Stimulated activated CD8-positive, alpha-beta memory T cell treated with anti-CD3 and anti-CD28 coated beads, Interleukin-2, amount 100 ng/mL, for 1 hour (primary cell): Measurements from ENCODE around the gene SLC35F3.

ENCODE experiments used
- DNase-seq, 2 donors: peaks; one replicate each; pipeline ENCODE4 v3.0.0-alpha.2; 2020; ENCODE audit warnings: low read depth in 2 of 2

SLC35F3 gene

DNA sequence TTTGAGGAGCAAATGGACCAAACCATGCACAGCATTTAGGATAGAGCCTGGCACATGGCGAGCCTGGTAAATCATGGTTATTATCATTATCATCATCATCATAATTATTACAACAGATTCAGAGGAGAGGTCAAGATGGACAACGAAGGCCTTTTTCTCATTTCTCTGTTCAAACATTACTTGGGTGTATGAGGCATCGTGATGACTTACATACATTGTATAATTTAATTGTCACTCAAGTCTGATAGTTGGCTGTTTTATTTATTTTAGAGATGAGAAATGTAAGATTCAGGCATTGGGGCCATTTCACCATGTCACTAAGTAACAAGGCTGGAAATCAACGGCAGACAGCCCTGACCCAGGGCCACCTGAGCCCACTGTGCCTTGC is 68.1 kb downstream of the SLC35F3 start:
- no peak for DNase-seq

DNA sequence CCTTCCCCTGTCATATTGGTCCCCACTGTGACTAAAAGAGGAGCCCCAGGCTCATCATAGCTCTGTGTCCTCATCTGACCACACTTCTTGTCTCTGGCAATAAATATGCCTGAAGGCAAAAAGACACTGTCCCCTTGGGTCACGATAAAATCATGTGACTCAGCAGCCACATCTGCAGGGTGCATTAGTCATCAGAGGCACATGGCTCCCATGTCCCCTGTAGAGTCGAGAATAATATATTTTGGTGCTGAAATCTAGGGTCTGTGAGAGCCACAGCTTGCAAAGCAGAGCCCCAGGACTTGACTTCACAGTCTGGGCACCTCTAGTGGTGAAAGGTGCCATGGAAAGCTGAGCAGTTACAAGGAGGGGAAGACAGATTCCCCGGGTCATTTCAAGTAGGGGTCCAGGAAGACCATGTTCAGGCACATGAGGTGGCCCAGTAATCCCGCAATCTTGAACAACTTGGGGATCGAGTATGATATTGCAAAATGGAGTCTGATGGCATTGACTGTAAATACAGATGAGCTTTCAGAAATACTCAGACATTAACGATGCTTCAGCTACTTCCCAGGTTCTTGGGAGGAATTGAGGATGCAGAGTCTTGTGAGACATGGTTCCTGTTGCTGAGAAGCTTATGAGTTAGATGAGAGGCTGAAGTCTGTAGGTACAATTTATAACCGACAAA is 68.6 kb downstream of the SLC35F3 start:
- no peak for DNase-seq

DNA sequence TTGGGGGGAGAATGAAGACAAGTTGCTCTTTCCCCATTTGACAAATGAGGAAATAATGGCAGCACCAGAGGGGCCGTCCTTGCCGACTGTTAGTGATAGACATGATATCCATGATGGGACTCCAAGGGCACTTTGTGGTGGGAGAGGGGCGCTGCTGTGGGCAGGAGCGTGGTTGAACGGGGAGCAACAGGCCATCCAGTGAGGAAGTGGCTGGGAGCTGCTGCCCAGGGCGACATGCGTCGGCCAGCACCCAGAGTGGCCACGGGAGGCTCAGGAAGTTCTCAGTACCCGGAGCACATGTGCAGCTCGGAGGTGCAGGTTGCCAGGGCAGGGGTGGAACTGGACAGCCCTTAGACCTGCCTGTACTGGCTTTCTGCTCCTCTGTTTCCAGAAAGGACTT is 71.0 kb downstream of the SLC35F3 start:
- no peak for DNase-seq

DNA sequence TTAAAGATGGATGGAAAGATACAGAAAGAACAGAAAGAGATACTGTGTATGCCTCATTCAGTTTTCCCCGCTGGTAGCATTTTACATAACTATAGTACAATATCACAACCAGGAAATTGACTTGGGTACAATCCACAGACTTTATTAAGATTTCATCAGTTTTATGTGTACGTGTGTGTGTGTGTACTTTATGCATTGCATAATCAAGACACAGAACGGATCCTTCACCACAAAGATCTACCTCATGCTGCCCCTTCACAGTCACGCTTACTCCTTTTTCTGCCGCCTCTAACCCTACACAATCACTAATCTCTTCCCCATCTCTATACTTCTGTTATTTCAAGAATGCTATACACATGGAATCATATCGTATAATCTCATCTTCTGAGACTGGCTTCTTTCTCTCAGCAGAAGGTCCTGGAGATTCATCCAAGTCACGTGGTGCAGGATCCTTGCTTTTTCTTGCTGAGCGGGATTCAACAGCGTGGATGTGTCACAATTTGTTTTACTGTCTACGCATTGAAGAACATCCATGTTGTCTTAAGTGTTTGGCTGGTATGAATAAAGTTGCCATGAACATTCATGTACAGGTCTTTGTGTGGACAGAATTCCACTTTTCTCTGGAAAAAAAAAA is 76.7 kb downstream of the SLC35F3 start:
- DNase-seq: no peak

DNA sequence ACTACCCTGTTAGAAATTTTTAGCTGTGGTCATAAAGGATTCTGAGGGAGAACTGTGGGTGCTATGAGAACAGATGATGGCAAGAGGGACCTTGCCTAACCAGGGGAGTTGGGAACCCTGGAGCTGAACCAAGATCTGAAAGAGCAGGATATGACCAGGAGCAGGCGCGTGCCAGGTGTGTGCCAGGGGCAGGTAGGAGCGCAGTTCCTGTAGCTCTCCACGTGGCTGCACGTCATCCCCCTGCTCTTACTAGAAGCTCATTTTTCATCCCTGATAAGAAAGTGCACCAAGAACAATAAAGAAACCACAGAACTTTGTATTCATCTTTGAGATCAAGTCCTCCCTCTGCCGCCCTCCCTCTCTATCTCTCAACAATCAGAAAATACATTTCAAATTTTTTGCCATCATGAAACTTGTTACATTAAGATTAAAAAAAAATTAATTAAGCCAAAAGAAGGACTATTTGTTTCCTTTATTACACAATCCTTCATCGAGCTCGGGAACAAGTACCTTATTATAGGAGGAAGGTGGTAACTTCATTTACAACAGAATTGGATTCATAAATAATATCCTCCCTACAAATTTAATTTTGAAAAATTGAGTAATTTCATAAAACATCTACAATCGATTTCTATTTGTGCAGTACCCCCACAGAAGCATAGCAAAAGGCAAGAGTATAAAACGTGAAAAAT is 78.5 kb downstream of the SLC35F3 start:
- DNase-seq: no peak

DNA sequence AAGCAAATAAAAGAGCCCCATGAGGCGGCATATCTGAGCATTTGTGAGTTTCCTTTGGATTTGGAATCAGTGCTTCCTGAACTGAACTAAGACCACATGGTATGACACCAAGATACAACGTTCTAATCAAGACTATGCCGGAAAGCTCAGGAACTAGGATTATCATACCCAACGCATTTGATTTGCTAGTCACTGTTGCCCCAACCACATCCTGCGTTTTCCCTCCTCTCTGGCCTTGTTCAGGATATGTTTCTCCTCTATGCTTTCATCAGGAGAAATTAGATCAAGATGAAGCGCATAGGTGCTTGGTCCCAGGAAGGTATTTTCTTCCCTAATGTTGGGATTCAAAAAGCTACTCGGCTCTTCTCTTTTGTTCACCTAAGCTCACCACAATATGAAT is 79.3 kb downstream of the SLC35F3 start:
- DNase-seq: no peak

DNA sequence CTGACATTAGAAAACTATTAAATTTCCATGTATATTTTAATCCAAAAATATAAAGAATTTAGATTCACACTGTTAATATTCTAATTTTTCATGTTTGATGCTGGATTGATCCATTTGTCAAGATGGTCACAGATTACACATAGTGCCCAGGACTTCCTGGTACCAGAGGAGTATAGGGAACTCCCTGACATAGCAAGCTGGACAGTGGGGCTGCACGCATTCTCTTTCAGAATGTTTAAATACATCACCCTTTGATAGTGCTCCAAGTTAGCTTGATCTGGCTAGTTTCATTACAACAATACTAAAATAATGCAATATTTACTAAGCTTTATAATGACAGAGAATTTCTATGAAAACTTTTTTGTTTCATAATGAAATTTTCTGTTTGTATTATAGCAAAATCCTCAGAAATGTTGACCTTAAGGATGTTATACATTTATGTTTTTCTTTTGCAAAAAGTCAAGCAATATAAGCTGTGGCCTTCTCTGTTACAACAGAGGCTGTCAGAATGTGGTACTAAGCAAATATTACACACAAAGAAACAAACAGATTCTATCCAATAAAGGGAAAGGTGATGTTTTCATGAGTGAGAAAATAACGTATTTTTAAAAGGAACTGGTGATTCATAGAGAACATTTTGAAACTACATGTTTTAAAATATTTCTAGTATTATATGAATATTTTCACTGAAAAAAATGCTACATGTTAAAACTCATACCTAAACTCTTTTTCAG is 84.7 kb downstream of the SLC35F3 start:
- DNase-seq: no peak

DNA sequence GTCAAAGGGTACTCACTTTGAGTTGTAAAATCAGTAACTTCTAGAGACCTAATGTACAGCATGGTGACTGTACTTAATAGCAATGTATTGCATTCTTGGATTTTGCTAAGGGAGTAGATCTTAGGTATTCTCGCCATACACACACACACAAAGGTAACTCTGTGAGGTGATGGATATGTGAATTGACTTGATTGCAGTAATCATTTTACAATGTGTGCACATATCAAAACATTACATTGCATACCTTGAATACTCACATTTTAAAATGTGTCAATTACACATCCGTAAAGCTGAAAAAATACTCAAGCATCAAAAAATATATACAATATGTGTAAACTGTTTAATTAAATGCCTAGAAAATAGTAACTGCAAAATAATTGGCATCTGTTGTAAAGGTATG is 86.0 kb downstream of the SLC35F3 start:
- no peak for DNase-seq

DNA sequence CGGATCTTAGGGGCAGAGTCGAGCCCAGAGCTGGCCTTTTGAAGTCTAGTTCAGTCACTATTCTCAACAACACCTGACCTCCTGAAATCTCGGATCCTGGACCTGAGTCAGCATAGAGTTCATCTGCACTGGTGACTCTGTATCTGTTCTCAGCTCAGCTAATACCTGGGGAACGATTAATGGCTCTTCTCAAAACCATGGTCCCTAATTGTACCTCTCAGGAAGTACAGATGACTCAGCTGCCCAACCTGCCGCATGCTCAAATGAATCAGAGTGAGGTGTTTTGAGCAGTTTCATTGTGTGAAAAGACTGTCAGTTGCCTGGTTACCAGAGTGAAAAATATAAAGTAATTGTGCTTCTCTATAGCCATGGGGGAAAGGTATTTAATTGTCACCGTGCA is 89.2 kb downstream of the SLC35F3 start:
- no peak for DNase-seq

DNA sequence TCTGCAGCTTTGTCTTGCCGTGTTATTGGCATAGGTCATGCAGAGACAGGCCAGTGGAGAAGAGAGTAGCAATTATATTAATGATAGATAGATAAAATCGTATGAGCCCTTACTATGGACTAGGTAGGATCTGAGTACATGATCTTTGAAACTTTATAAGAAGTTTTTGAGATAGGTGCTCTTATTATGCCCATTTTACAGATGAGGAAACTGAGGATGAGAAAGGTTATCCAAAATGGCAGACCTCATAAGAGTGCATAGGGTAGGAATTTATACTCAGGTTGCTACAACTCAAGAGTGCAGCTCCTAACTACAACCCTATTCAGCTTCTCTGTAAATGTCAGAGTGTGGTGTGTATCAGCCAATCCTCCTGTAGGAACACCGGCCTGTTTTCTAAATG is 89.6 kb downstream of the SLC35F3 start:
- no peak for DNase-seq

DNA sequence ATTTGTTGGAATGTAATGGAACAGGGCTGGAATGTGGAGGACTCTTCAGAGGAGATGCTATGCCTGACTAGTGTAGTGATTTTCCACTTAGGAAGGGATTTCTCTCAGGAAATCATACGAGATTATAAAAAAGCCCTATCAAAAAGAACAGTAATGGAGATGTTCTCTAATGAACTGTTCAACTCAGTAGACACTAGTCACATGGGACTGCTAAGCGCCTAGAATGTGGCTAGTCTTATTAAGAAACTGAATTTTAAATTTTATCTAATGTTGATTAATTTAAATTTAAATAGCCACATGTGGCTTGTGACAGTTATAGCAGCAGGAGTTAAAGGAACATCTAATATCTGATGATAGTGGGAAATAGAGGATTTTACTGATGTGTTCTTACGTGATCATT is 94.0 kb downstream of the SLC35F3 start:
- no peak for DNase-seq

DNA sequence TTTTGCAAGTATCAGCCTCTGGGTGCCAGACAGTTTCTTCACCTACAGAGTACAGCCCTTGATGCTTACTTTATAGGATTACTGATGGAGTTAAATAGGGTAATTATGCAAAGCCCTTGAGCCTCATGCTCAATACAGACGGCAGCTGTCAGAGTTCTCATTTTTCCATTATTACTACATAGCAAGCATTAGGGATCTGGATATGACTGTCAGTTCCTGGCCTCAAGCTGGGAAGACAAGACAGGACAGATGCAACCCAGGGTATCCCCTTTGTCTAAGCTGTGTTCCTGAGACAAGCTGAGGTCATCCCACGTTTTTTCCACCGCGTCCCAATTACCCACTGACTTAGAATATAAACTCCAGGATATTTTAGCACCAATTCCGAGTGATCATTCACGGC is 94.4 kb downstream of the SLC35F3 start:
- no peak for DNase-seq

DNA sequence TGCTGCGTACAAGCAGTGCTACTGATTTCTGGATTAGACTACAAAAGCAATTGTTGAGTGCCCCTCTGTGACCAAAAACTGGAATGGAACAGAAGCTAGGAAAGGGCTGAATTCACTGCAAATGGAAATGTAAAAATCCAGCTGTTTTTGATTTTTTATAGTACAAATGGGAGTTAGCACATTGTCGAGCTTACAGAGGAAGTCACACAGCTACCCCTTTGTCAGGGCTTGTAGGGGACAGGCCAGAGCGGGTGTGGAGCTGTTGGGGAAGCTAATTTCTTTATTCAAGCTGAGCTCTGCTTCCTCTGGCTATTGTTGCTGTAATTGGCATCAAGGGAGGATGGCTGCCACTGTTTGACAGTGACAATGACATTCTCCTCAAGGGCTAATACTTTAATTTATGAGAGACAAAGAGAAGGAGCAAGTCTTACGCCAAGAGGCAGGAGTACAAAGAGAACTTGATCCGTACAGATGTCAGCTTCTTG is 96.1 kb downstream of the SLC35F3 start:
- DNase-seq: no peak

DNA sequence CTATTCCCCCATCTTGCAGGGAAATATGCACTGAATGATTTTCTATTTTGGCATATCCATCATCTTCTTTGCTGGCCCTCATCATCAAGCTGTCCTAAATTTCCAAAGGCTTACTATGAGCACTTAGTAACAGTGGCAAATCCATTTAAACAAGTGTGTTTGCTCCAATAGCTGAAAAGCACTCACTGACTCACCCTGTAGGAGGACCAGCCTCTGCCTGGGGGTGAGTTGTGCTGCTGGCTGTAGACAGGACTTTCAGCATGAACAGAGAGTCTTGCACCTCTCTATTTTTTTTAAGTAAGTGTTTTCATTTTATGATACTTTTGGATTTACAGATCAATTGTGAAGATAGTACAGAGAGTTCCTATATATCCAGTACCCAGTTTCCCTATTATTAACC is 97.3 kb downstream of the SLC35F3 start:
- no peak for DNase-seq

DNA sequence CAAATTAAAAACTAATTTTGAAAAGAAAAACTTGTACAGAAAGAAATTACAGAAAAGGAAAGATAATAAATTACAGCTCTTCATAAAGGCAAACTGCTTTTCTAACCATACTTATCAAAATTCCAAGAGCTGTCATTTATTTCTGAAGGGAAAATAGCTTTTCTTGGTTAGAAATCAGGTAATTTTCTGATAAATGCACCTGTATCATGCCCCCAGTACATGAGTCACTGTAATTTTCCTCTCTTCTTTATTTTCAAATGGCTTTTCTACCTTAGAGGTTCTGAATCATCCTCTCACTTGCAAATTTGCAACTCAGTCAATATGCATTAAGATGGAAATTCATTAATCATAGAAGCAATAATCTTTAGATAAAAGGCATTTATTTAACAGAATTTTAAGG is 100.1 kb downstream of the SLC35F3 start:
- no peak for DNase-seq

DNA sequence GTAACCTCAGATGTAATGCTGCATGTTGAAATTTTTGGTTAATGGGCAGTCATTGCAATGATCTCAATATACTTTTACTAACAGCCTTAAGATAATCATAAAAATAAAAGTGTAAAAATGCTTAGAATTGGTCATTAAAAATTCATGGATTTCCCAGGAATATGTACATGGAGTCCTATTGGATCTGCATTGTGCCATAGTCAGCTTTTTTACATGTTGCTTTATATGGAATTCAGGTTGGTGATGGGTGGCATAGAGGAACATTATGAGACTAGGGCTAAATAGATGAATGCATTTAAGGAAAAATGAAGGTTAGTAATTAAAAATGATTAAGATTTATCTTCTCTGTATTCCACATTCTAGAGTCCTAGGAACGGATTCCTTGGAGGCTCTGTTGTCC is 103.2 kb downstream of the SLC35F3 start:
- DNase-seq: no peak

DNA sequence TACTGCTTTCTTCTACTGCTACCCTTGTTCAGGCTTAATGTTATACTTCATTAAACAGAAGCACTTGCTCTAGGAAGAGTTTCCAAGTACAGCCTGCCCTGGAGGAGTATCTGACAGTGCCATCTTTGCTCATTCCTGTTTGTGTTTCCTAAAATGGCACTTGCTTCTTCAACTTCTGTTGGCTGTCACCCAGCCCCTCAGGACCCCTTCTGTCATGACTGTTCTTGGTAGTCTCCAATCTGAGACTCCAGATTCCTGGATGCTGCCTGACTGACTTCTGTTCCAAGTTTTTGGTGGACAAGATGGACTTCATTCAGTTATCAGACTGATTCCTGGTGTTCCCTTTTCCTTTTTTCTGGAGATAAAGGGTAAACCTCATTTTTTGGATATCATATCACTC is 104.1 kb downstream of the SLC35F3 start:
- DNase-seq: no peak

DNA sequence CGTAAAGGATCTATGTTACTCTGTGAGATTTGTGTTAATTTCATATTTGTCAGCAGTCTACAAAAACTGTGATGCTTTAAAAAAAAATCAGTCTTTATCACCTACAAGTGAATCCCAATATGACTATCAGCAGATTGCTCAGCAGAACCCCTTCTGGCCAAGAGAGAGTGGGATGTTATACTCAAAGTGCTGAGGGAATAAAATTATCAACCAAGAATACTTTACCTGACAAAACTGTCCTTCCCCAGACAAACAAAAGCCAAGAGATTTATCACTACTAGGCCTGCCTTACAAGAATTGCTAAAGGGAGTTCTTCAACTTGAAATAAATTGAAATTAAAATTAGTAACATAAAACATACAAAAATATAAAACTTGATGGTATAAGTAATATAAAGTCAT is 105.2 kb downstream of the SLC35F3 start:
- DNase-seq: no peak

DNA sequence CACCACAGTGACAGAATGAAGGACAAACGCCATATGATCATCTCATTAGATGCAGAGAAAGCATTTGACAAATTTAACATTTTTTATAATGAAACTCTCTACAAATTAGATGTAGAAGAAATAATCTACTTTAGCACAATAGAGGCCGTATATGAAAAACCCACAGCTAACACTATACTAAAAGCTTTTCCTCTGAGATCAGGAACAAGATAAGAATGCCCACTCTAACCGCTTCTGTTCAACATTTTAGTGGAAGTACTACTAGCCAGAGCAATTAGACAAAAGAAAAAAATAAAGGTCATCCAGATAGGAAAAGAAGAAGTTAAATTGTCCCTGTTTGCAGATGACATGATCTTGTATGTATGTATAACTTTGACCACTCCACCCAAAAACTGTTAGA is 109.7 kb downstream of the SLC35F3 start:
- no peak for DNase-seq

DNA sequence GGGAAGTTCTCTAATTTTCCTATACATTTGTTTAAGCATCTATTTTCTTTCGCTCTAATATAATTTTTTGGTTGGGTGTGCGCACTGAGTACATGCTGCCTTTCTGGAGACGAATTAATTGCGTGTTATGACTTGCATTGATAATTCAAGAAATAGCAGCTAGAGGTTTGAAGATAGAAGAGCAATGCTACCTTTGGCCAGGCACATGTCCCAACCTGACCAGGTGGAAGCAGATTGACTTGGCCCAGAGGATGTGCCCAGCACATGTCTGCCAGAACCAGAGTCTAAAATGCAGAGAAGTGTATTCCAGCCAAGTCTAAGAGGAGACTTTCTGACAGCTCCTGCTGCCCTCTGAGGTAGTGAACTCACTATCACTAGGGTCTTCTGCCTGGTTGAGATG is 114.3 kb downstream of the SLC35F3 start:
- DNase-seq: no peak

DNA sequence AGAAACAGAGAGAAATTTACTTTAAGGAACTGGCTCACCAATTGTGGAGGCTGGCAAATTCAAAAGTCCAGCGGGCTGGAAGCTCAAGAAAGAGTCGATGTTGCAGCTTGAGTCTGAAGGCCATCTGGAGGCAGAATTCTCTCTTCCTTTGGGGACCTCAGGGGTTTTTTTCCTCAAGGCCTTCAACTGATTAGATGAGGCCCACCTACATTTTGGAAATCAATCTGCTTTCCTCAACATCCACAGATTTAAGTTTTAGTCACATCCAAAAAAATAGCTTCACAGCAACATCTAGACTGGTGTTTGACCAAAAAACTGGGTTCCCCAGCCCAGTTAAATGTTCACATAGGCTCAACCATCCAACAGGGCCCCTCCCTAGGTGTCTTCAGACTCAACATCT is 114.9 kb downstream of the SLC35F3 start:
- DNase-seq: no peak

DNA sequence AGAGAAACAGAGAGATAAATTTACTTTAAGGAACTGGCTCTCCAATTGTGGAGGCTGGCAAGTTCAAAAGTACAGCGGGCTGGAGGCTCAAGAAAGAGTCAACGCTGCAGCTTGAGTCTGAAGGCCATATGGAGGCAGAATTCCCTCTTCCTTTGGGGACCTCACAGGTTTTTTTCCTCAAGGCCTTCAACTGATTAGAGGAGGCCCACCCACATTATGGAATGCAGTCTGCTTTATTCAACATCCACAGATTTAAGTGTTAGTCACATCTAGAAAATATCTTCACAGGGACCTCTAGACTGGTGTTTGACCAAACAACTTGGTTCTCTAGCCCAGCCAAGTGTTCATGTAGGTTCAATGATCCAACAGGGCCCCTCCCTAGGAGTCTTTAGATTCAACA is 117.8 kb downstream of the SLC35F3 start:
- no peak for DNase-seq

DNA sequence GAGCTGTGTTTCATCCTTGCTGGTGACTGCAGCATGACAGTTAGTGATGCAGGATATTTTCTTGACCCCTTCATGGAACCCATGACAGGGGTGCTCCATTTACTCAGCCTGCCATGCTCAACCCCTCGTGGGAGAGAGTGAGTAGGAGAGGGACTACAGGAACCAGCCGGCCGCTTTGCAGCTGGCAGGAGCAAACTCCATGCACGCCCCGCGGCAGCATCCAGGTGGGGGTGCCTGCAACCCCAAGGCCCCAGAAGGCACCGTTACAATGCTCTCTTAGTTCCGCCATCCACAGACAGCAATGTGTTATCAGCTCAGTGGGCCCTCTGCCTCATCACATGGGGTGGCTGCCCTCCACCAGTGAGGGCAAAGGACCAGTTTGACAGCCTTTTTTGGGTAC is 135.1 kb downstream of the SLC35F3 start:
- no peak for DNase-seq
